Activated CD4-positive, alpha-beta memory T cell treated with anti-CD3 and anti-CD28 coated beads, Interleukin-2, amount 10 ng/mL, durations not matched to agents 7 days and 5 days (primary cell): ENCODE measurements around the gene TOMM20. TPM values are rescaled to one million over a fixed set of nuclear protein-coding genes. Genes with fewer than 3 reads are reported as not detected.
A peak's percentile ranks its signal among the peaks of the same experiment; 100 is the strongest.

Source experiments
- CTCF ChIA-PET: fragments of 350-600 bp; sonication (Branson Sonifier 250); formaldehyde crosslinking; loops from one replicate; lab custom pipeline; 2021; ENCODE audit warnings: antibody characterized with exemption, inconsistent platforms; lab: Charles Lee
- POLR2A ChIA-PET: fragments of 350-600 bp; sonication (Branson Sonifier 250); formaldehyde crosslinking; loops from one replicate; lab custom pipeline; 2021; ENCODE audit warnings: antibody characterized with exemption; lab: Charles Lee
- DNase-seq: peaks from one replicate; pipeline ENCODE4 v3.0.0-alpha.2; 2020
- H3K27ac Mint-ChIP-seq: one replicate; pipeline ENCODE4 v1.8.0; 2021; ENCODE audit warnings: mild to moderate bottlenecking, mixed read lengths
- H3K27me3 Mint-ChIP-seq: one replicate; pipeline ENCODE4 v1.8.0; 2021; ENCODE audit warnings: mixed read lengths
- H3K36me3 Mint-ChIP-seq: one replicate; pipeline ENCODE4 v1.8.0; 2021; ENCODE audit warnings: low read depth, mixed read lengths
- H3K4me1 Mint-ChIP-seq: one replicate; pipeline ENCODE4 v1.8.0; 2021; ENCODE audit warnings: mixed read lengths
- H3K4me3 Mint-ChIP-seq: one replicate; pipeline ENCODE4 v1.8.0; 2021; ENCODE audit warnings: mild to moderate bottlenecking, mixed read lengths
- H3K9me3 Mint-ChIP-seq: one replicate; pipeline ENCODE4 v1.8.0; 2021; ENCODE audit warnings: mixed read lengths
- total RNA-seq, 2 experiments: library from RNA; stranded (reverse); gene quantifications; one replicate each; pipeline ENCODE4 v1.2.3, GENCODE V29; 2021

The TOMM20 gene
- total RNA-seq, 2 experiments from 2014 or later, result 81.4 to 89.3 TPM

GRCh38 chr1:235063068-235063765, 65.4 kb downstream of the TOMM20 start:
- peak overlapping the region; percentile 49 for H3K4me3 Mint-ChIP-seq

GRCh38 chr1:235060607-235061470, 67.8 kb downstream of the TOMM20 start:
- POLR2A ChIA-PET, result no interaction called here
- H3K4me3 Mint-ChIP-seq, result no peak overlapping the region
- no peaks in the 10 kb centered on the region for H3K36me3 Mint-ChIP-seq
- no peaks in the 10 kb centered on the region for H3K9me3 Mint-ChIP-seq
- no peak for DNase-seq
- no peaks in the 10 kb centered on the region for H3K27me3 Mint-ChIP-seq
- CTCF ChIA-PET, result no interaction called here
- H3K27ac Mint-ChIP-seq, result no peak overlapping the region
- H3K4me1 Mint-ChIP-seq, result peaks cover 35% of the 10 kb centered on the region

More at GRCh38 chr1:235063068-235063765, 65.4 kb downstream of the TOMM20 start:
- Mint-ChIP-seq H3K4me1 (peaks cover 38% of the 10 kb centered on the region), H3K27ac (peak overlapping the region; percentile 58), H3K27me3 (no peaks in the 10 kb centered on the region), H3K9me3 (no peaks in the 10 kb centered on the region), H3K36me3 (no peaks in the 10 kb centered on the region)
- DNase-seq, result no peak
- ChIA-PET CTCF (no interaction called here), POLR2A (interaction anchor here (0.7 to 0.9 kb wide), 3 partner anchors 12 to 453 kb away, joined by 3 read pairs; partner anchors contain the start of gene IRF2BP2)

Other genes with a start within 250 kb of the TOMM20 start
- 100 to 1,000 TPM in 1 of 2 experiments, 10 to 100 TPM in 1; 95.7 to 102 TPM for gene RBM34, start 32.4 kb upstream of the TOMM20 start, total RNA-seq
- gene ARID4B, start 199.3 kb upstream of the TOMM20 start, total RNA-seq, result 10 to 100 TPM; 54.1 to 56.1 TPM
- gene GGPS1, start 199.7 kb upstream of the TOMM20 start, total RNA-seq, result 10 to 100 TPM; 28.2 to 34.3 TPM
- gene TBCE, start 238.6 kb upstream of the TOMM20 start, total RNA-seq, result 10 to 100 TPM; 22.3 to 25.0 TPM